ENCODE data around the gene PROSER3.

DNA sequence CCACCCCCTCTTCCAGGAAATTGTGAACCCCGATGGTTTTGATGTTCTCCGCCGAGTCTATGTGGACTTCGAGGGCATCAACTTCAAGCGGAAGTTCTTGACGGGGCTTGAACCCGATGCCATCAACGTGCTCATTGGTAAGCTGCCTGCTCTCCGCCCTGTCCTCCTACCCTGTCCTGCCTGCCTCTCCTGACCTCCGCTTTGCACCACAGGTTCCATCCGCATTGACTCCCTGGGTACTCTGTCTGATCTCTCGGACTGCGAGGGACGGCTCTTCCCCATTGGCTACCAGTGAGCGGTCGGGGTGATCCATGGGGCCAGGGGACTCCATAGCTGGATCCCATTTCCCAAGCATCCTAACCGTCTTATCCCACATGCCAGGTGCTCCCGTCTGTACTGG lies 27.6 kb upstream of the PROSER3 start:
- TF ChIP-seq, protein P1, sequence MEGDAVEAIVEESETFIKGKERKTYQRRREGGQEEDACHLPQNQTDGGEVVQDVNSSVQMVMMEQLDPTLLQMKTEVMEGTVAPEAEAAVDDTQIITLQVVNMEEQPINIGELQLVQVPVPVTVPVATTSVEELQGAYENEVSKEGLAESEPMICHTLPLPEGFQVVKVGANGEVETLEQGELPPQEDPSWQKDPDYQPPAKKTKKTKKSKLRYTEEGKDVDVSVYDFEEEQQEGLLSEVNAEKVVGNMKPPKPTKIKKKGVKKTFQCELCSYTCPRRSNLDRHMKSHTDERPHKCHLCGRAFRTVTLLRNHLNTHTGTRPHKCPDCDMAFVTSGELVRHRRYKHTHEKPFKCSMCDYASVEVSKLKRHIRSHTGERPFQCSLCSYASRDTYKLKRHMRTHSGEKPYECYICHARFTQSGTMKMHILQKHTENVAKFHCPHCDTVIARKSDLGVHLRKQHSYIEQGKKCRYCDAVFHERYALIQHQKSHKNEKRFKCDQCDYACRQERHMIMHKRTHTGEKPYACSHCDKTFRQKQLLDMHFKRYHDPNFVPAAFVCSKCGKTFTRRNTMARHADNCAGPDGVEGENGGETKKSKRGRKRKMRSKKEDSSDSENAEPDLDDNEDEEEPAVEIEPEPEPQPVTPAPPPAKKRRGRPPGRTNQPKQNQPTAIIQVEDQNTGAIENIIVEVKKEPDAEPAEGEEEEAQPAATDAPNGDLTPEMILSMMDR (conservative IDR thresholded peaks at IDR 0.05; ENCODE audit: low read depth in 2 of 2): no peak
- TF ChIP-seq EZH2 (IDR thresholded peaks at IDR 0.05; ENCODE audit: low read depth, unreplicated experiment): no peak
- TF ChIP-seq POLR2AphosphoS5 (IDR thresholded peaks at IDR 0.05; ENCODE audit: low read depth): no peak
- TF ChIP-seq, protein P2, sequence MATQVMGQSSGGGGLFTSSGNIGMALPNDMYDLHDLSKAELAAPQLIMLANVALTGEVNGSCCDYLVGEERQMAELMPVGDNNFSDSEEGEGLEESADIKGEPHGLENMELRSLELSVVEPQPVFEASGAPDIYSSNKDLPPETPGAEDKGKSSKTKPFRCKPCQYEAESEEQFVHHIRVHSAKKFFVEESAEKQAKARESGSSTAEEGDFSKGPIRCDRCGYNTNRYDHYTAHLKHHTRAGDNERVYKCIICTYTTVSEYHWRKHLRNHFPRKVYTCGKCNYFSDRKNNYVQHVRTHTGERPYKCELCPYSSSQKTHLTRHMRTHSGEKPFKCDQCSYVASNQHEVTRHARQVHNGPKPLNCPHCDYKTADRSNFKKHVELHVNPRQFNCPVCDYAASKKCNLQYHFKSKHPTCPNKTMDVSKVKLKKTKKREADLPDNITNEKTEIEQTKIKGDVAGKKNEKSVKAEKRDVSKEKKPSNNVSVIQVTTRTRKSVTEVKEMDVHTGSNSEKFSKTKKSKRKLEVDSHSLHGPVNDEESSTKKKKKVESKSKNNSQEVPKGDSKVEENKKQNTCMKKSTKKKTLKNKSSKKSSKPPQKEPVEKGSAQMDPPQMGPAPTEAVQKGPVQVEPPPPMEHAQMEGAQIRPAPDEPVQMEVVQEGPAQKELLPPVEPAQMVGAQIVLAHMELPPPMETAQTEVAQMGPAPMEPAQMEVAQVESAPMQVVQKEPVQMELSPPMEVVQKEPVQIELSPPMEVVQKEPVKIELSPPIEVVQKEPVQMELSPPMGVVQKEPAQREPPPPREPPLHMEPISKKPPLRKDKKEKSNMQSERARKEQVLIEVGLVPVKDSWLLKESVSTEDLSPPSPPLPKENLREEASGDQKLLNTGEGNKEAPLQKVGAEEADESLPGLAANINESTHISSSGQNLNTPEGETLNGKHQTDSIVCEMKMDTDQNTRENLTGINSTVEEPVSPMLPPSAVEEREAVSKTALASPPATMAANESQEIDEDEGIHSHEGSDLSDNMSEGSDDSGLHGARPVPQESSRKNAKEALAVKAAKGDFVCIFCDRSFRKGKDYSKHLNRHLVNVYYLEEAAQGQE (IDR thresholded peaks at IDR 0.05; ENCODE audit: unreplicated experiment): no peak
- no peak for TF ChIP-seq ZNF114 (CRISPR knock-in tag; IDR thresholded peaks at IDR 0.05)
- TF ChIP-seq JUNB (IDR thresholded peaks at IDR 0.05; ENCODE audit: unreplicated experiment): no peak
- TF ChIP-seq EZH2phosphoT487 (IDR thresholded peaks at IDR 0.05; ENCODE audit: unreplicated experiment): no peak
- no peak for TF ChIP-seq NANOG (IDR thresholded peaks at IDR 0.05; ENCODE audit: borderline replicate concordance)
- TF ChIP-seq CREB1 (CRISPR knock-in tag; IDR thresholded peaks at IDR 0.05; ENCODE audit: low read depth): no peak
- no peak for TF ChIP-seq STAT1 (IDR thresholded peaks at IDR 0.05; ENCODE audit: unreplicated experiment)
- TF ChIP-seq ZNF331 (CRISPR knock-in tag; IDR thresholded peaks at IDR 0.05; ENCODE audit: low read depth): no peak

Measured in GM23338 (cell line).